ENCODE results near the gene CRYGN.

CRYGN gene

GRCh38 chr7:151459726-151460473 is 20.0 kb upstream of the CRYGN start:
- DNase-seq: peak; percentile 93

- no peak for DNase-seq
Observed at GRCh38 chr7:151457534-151457933, 17.6 kb upstream of the CRYGN start.

- no peak for DNase-seq
Observed at GRCh38 chr7:151456782-151457181, 16.8 kb upstream of the CRYGN start.

DNA sequence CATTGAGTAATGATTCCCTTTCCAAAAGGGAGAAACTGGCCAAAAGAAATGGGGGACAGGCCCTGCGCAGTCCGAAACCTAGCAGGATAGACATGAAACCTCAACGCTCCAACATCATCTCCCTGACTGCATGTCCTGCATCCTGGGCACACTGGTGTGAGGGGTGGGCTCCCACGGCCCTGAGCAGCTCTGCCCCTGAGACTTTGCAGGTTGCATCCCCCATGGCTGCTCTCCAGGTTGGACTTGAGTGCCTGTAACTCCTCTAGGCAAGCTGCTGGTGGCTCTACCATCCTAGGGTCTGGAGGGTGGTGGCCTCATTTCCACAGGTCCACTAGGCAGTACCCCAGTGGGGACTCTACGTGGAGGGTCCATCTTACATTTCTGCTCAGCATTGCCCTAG is 16.3 kb upstream of the CRYGN start:
- no peak for DNase-seq

DNA sequence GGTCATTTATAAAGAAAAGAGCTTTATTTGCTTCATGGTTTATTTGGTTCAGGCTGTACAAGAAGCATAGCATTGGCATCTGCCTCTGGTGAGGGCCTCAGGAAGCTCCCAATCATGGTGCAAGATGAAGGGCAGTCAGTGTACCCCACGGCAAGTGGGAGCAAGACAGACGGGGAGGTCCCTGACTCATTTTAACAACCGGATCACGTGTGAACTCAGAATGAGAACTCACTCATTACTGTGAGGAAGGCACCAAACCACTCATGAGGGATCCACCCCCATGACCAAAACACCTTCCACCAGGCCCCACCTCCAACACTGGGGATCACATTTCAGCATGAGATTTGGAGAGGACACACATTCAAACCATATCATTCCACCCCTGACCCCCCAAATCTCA is 15.7 kb upstream of the CRYGN start:
- DNase-seq: no peak

DNA sequence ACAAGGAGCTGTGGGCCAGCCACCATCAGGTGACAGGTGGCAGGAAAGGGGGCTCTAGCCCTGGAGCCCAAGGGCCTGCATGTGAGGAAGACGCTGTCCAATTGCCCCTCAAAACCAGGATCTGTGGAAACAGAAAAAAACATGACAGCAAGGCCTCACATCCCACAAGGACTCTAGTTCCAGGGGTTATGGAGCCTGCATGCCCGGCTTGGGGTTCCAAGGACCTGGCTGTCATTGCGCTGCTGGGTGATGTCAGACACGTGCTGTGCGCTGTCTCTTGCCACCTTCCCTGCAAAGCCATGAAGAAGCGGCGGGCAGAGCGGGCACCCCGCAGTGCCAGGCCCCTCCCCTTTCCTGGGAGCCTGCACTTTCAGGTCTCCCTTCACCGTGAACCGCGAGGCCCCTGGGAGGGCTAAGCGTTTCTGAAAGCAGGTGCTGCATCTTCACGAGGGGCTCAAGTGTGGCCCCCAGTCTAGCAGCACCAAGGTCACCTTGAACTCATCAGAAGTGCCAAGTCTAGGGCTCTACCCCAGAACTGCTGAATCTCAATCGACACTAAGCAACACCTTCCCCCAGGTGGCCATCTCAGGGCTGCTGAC is 15.1 kb upstream of the CRYGN start:
- DNase-seq: no peak

DNA sequence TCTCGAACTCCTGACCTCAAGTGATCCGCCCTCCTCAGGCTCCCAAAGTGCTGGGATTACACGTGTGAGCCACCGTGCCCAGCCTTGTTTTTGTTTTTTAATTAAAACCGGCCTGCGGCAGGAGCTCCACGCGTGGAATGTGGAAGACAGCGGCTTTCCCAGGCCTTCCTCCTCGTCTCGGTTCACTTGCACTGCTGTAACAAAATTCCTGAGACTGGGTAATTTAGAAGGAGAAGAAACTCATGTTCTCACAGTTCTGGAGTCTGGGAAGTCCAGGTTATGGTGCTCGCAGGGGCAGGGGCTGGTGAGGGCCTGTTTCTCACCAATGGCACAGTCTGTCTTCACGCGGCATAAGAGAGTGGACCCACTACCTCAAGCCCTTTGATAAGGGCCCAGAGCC is 14.4 kb upstream of the CRYGN start:
- DNase-seq: no peak

DNA sequence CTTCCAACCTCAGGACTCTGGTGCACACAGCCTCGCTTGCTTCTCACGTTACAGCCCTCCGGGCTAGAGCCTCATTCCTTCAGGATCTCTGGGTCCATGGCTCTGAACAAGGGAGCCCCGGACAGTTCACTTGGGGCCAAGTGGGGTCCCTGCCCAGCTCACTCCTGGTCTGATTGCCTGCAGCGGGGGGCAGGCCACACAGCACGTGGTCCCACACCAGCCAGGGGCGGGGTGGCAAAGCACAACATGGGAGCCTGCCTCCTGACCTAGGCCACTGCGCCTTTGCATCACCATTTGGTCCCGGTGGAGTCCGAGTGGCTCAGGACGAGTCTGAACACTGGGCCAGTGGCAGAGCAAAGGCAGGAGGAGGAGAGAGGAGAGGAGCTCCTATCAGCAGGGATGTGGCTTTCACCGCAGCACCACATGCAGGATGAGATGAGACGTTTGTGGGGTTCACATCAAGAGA is 13.4 kb upstream of the CRYGN start:
- DNase-seq: no peak

- no peak for DNase-seq
Observed at GRCh38 chr7:151452680-151453325, 12.9 kb upstream of the CRYGN start.

- no peak for DNase-seq
Observed at GRCh38 chr7:151451626-151452571, 12.0 kb upstream of the CRYGN start.

- no peak for DNase-seq
Observed at GRCh38 chr7:151451156-151451555, 11.2 kb upstream of the CRYGN start.

DNA sequence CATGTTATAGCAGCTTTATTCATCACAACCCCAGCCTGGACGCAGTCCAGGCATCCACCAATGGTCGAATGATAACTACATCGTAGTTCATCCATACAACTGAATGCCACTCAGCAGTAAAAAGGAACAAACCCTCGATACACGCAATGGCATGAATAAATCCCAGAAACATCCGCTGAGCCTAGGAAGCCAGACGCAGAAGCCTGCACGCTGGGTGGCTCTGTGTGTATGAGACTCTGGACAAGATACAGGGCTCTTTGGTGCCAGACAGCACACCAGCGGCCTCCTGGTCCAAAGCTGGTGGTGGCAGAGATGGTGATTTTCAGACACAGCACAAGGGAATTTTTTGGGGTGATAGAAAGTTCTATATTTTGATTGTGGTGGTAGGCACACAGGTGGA is 10.0 kb upstream of the CRYGN start:
- DNase-seq: no peak

DNA sequence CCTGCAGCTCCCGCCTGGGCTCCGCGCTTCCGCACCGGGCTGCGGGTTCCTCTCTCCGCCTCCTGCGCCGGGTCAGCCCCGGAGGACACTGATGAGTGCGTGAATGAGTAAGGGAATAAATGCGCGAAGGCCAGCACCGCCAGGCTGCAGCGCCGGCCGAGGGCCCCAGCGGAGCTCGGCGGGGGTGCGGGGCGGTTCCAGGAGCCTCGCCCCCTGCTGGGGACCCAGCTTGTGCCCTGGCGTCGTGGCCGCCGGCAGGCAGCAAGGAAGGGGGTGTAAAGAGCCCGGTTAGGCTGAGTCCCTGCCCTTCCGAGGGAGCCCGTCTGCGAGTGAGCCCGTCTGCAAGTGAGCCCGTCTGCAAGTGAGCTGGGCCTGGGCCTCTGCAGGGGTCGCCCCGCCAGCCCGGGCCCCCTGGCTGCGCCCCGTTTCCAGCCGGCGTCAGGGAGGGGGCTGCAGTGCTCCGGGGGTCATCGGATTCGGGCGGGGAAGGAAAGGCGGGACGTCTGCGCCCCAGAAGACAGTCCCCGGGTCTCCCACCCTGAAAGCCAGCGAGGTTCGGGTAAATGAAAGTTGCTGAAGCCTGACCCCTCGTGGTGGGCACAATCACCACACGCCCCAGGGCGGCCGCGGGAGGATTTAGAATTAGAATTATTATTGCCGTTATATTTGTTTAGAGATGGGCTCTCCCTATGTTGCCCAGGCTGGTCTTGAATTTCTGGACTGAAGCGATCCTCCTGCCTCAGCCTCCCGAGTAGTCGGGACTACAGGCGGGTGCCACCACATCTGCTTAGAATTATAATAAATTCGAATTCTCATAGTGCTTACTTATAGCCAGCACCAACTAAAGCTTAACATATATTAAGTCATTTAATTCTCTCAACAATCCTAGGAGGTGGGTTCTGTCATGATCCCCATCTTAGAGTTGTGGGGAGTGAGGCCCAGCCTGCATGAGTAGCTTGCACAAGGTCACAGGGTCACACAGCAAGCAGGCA is 8.6 kb upstream of the CRYGN start:
- peak; percentile 89 for DNase-seq

DNA sequence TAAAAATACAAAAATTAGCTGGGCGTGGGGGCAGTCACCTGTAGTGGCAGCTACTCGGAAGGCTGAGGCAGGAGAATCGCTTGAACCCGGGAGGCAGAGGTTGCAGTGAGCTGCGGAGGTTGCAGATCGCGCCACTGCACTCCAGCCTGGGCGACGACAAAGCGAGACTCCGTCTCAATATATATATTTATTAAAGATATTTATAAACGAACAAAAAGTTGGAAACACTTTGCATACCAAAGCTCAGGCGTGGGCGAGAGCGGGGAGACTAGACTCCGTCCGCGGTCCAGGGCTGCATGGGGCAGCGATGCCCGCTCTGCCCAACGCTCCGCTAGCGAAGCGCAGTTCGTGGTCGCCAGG is 7.9 kb upstream of the CRYGN start:
- no peak for DNase-seq

GRCh38 chr7:151447312-151447711 is 7.4 kb upstream of the CRYGN start:
- no peak for DNase-seq

GRCh38 chr7:151446412-151446811 is 6.5 kb upstream of the CRYGN start:
- no peak for DNase-seq

DNA sequence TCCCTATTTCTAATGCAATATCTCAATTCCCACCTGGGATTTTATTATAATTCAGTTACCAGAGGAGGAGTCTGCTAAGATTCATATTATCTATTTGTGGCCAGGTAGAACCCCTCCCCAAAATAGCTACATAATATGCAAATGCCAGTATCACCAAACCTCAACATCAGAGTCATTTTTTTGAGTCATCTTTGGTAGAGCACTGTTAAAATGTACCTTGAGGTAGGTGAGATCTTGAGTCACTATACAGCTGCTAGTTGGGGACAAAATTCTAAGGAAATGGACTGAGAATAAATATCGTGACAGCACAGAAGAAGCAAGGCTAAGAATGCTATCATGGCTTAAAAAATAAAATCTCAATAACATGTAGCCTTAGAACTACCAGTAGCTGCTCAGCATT is 4.7 kb upstream of the CRYGN start:
- DNase-seq: no peak

DNA sequence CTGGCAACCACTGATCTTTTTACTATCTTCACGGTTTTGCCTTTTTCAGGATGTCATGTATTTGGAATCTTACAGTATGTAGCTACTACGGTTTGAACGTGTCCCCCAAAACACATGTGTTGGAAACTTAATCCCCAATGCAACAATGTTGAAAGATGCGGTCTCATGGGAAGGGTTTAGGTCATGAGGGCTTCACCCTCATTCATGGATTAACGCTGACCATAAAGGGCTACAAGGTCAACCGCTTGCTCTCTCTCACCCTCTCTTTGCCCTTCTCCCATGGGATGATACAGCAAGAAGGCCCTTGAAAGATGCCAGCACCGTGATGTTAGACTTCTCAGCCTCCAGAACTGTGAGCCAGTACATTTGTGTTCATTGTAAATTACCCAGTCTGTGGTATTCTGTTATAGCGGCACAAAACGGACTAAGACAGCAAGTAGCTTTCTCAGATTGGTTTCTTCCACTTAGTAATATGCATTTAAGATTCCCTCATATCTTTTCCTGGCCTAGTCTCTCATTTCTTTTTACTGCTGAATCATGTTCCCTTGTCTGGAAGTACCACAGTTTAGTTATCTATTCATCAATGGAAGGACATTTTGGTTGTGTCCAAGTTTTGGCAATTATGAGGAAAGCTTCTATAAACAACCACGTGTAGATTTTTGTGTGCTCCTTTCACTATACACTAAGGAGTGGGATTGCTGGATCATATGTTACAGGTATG is 3.0 kb upstream of the CRYGN start:
- DNase-seq: no peak

DNA sequence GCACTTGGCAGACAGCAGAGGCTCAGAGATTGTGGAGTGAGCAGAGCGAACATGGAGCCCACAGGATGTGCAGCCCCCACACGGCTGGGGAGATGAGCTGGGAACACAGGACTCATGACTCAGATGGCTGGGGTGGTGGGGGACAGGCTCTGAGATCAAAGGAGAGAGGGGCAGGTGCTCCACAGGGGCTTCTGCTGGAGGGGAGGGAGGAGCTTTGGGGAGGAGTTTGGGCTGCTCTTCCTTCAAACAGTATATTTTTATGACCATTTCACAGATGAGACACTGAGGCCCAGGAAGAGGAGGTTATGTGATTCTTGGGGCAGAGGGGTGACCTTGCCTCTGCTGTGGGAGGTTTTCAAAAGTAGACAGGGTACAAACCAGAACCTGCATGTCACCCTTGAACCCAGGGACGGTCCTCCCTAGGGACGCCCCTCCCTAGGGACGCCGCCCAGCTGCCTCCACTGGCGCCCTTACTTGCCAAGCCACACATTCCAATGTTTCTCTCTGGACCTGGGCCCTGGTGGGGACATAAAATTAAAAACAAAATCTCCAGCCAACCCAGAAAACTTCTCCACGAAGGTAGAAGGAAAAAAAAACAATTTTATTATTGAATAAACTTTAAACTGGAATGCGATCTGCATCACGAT is 981 bp upstream of the CRYGN start:
- DNase-seq: no peak

DNA sequence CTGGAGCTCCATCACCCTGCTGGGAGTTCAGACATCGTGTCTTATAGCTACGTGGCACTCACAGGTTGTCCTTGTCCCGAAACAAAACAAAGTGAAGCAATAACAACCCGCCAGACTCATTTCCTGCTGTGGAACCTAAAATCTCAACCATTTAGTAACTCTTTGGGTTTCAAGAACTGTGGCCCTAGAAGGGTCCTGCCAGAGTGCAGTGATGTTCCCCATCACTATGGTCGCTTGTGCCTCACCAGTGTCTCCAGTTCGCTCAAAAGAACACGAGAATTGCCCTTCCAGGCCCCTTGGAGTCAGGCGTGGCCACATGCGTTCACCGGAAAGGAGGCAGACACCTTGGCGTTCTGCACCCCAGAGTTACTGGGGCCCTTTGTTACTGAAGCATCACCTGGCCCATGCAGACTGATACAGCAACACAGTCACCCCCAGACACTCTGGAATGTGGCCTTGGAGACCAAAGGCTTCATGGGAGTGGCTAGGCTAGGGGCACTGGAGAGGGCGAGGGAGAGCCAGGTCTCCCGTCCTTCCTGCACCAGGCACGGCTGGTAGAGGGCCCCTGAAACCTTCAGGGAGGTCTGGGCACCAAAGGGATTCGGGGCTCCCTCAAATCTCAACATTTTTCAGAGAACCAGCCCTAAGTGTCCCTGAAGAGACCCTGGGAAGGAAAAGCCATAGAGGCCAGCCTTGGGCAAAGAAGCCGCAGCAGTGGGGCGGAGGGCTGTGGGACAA is 908 bp downstream of the CRYGN start:
- DNase-seq: no peak
